NCI-H2227 (cell line): Measurements from ENCODE around the gene MMAA.
"Not testable (repeated sequence)": the region's sequence is repeated elsewhere in the genome, so short reads cannot be mapped to it uniquely, and the experiment has no call there.

ENCODE experiments used
- DNase-seq: peaks from one replicate; lab custom pipeline; 2025; ENCODE audit not compliant: unreplicated experiment; lab: John Stamatoyannopoulos, UW

MMAA gene

DNA sequence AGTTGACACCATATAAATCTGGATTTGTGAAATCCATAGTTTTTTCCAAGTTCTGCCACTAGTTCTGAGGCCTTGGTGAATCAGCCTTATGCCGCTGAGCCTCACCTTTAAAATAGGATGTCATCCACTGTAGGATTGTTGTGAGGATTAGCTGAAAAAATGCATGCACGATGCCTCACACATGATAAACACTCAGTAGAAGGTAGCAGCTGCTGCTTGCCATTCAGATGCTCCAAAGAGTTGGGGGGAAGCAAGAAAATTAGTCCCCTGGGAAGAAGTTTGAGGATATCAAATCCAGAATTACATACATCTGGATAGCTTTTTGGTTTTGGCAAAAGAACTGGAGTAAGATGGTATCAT is 7.4 kb downstream of the MMAA start:
- DNase-seq = no peak

DNA sequence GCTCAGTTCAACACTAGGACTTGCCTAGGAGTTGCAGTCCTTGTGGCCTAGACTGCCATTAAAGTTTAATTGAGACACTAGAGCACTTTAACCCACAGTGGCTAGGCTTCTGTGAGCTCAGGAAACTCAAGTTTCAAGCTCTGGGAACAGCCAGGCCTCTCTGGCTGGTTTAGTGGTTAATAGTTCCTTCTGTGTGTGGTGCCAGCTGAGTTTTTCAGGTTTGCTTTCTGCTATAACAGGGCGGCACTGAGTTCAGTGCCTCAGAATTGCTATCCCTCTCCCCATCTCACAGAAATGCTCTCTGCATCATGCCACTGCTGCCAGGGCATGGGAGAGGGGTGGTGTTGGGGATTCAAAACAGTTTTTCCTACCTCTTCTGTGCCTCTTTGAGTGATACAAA is 15.9 kb downstream of the MMAA start:
- DNase-seq = no peak

GRCh38 chr4:145635630-145636029 is 16.4 kb downstream of the MMAA start:
- DNase-seq = no peak

- no peak for DNase-seq
Observed at GRCh38 chr4:145639186-145639698, 20.1 kb downstream of the MMAA start.

- not testable (repeated sequence) for DNase-seq
Observed at GRCh38 chr4:145640236-145640635, 21.1 kb downstream of the MMAA start.

- no peak for DNase-seq
Observed at GRCh38 chr4:145643295-145643694, 24.1 kb downstream of the MMAA start.

GRCh38 chr4:145644699-145645098 is 25.5 kb downstream of the MMAA start:
- no peak for DNase-seq

- DNase-seq = no peak
Observed at GRCh38 chr4:145656156-145656555, 37.0 kb downstream of the MMAA start.

GRCh38 chr4:145660064-145660463 is 40.9 kb downstream of the MMAA start:
- DNase-seq = no peak

- no peak for DNase-seq
Observed at GRCh38 chr4:145663194-145663593, 44.0 kb downstream of the MMAA start.

GRCh38 chr4:145665773-145666172 is 46.6 kb downstream of the MMAA start:
- no peak for DNase-seq

DNA sequence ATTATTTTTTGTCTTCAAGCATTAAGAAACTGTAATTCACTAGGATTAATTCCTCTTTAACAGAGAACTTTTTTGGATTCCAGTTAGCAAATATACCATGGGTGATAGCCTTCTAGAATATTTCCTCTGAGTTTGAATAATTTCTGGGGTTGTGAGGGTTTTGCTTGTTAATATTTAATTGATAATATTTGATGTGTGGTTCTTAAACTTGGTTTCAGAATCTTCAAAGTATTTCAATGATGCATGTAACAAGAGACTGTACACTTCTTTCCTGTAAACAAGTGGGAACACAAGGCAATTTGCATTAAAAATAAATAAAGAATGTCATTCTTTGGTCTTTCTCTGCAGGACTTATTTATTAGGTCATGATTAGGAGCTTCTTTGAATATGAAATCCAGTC is 51.2 kb downstream of the MMAA start:
- DNase-seq = no peak

DNA sequence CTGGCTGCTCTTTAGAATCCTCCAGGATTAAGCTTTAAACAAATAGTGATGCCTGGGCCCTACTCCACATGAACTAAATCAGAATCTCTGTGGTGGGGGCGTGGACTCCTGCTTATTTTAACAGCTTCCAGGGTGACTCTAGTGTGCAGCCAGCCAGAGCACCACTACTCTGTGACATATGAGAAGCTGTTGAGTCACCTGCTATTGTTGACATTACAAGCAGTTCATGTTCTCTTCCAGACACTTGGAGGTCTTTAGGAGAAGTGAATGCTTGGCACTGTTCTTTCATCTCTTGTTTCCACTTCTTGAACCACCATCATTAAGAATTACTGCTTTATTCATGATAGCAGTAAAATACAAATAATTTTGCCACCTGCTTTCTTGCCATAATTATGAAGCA is 60.3 kb downstream of the MMAA start:
- DNase-seq = no peak

- no peak for DNase-seq
Observed at GRCh38 chr4:145679991-145680455, 60.8 kb downstream of the MMAA start, which contains the start of gene C4orf51. Gene C4orf51, plus strand, starts transcription at chr4:145680146. Its CDS starts 58 bp downstream, at chr4:145680204.

DNA sequence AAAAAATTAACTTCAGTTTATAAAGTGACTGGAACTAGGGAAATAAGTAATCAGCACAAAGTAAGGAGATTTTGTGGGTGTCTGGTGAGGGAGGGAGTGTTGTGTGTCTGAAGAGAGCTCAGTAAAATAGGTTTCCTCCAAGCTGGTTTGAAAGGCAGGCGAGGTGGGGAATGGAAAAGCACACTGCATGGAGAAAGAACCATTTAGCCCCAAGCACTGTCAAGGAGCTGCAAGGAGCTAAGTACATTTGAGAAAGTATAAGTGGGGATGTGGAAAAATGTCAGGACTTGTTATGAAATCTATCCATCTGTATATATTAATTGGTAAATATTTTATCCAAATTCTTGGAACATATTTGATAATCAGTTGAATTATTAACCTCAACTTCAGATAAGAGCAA is 61.7 kb downstream of the MMAA start:
- no peak for DNase-seq

- DNase-seq = no peak
Observed at GRCh38 chr4:145681518-145681917, 62.3 kb downstream of the MMAA start.

DNA sequence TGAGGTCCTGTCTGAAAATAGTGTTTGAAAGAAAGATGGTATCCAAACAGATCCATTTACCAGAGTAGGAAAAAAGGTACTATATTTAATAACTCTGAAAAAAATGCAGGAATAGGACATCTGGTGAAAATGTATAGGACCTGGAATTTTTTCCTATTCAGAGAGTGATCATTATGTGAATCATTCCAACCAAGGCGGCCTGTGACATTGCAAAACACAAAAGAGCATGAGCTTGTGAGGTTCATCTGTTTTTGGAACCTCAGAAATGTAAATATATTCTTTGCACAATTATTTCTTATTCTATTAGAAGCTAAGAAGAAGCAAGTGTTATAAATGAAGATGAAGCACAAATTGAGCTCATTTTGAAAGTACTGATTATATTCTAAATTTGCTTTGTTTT is 62.8 kb downstream of the MMAA start:
- DNase-seq = no peak

- DNase-seq = no peak
Observed at GRCh38 chr4:145686991-145687390, 67.8 kb downstream of the MMAA start.

DNA sequence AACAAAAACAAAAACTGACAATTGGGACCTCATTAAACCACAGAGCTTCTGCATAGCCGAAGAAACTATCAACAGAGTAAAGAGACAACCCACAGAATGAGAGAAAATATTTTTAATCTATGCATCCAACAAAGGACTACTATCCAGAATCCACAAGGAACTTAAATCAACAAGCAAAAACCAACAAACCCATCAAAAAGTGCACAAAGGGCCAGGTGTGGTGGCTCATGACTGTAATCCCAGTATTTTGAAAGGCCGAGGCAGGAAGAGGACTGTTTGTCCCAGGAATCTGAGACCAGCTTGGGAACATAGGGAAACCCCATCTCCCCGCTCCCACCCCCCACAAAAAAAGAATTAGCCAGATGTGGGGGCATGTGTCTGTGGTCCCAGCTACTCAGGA is 71.4 kb downstream of the MMAA start:
- no peak for DNase-seq

- not testable (repeated sequence) for DNase-seq
Observed at GRCh38 chr4:145691416-145691815, 72.2 kb downstream of the MMAA start.

DNA sequence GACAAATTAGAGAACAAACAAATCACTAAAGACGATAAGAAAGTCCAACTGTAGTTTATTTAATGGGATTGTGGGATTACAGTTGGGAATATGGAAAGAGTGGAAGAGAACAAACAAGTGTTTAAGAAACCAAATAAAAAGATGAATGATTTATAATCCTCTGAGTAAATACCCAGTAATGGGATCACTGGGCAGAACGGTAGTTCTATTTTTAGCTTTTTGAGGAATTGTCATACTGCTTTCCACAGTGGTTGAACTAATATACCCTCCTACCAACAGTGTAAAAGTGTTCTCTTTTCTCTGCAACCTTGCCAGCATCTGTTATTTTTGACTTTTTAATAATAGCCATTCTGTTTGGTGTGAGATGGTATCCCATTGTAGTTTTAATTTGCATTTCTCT is 75.7 kb downstream of the MMAA start:
- no peak for DNase-seq

DNA sequence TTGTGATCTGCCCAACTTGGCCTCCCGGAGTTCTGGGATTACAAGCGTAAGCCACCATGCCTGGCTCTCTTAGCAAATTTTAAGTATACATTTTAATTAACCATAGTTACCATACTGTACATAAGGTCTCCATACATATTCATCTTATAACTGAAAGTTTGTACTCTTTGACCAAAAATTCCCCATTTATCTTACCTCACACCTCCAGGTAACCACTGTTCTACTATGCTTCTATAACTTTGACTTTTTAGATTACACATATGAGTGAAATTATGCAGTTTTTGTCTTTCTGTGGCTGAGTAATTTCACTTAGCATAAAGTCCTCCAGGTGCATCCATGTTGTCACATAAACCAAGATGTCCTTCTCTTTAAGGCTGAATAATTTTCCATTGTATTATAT is 78.1 kb downstream of the MMAA start:
- no peak for DNase-seq

DNA sequence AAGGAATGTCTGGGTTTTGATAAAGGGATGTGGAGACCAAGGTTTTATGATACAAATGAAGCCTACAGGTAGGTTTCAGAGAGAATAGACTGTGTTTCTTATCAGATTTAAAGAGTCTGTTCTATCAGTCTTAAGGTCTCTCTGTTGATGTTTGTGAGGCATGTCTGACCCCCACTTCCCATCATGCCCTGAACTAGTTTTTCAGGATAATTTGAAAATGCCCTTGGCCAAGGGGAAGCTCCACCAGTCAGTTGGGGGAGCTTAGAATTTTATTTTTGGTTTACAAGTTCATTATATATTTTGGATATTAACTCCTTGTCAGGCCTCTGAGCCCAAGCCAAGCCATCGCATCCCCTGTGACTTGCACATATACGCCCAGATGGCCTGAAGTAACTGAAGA is 79.3 kb downstream of the MMAA start:
- DNase-seq = no peak
